ENCODE measurements around the gene SERHL2.
A peak's percentile ranks its signal among the peaks of the same experiment; 100 is the strongest.
"Not testable (repeated sequence)": the region's sequence is repeated elsewhere in the genome, so short reads cannot be mapped to it uniquely, and the experiment has no call there.

The SERHL2 gene

DNA sequence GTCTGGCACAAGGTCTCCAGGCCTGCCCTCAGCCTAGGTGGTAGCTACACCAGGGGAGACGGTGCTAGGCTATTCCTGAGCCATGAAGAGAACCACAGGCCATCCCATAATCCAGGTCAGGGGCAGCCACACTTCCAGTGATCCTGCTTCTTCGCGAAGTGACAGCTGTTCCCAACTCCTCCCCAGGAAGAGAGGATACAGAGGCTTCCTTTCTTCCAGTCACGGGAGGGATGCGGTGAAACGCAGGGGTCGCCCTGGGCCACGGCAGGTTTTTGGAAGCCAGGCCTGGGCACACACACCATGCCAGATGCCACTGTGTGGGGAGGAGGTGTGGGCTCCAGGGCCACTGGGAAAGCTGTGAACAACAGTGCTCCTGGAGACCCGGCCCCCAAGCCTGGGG, 23.4 kb downstream of the SERHL2 start:
- not testable (repeated sequence) for DNase-seq

DNA sequence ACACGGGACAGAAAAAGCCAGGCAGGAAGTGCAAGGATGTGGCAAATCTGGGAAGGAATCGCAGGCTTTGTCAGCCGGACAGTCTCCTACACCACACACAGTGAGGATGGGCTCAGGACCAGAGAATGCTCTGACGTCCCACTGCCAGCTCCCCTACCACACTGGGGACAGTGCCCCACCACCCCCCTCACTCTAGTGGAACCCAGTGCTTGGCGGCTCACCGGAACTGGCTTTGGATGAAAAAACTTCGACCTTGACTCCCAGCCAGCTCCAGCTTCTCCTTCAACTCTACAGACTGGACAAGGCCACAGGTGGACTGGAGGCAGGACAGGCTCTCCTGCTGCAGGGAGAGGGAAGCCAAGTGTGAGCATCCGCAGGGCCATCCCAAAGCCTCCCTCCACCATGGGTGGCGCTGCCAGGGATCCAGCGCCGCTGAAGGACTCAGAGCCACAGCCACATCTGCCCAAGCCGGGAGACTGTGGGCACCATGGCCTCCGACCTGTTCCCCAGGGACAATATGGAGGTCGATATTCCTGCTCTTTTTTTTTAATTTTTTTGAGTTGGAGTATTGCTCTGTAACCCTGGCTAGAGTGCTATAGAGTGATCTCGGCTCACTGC, 24.0 kb downstream of the SERHL2 start:
- no peak for DNase-seq

DNA sequence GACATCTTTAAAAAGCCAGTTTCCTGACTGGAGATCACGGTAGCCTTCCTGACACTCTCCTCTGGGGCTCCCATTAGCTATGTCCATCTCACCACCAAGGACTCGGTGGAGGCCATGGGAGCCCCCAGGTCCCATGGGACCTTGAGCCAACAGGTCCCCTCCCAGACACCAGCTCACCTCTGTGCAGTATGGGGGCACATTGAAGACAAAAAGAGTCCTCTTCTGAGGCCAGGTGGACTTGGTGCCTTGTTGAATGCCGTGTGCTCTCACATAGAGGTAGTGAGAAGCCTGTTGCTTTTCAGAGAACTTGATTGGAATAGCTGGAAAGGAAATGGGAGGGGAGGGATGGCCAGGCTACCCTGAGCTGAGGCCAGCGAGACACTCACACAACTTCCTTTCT, 26.3 kb downstream of the SERHL2 start:
- DNase-seq = not testable (repeated sequence)

DNA sequence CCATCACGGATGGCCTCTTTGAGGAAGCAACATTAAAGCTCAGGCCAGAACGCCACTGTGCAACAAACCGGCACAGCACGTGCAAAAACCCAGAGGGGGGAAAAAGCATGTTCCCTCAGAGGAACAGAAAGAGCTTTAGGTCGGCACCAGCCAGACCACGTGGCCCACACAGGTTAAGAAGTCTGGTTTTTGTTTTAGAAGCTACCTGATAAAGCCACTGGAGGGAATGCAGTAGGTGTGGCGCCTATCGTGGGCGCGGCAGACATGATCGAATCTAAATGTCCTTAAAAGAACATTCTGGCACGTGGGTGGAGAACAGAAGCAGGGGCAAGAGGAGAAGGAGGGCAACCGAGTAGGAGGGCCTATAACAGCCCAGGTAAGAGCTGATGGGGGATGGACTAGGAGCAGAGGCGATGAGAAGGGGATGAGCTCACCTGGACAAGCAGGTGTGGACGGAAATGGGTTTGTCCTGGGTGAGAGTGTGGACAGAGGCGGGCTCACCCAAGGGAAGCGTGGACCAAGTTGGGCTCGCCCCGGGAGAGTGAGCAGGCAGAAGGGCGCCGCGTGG, 27.5 kb downstream of the SERHL2 start:
- not testable (repeated sequence) for DNase-seq

DNA sequence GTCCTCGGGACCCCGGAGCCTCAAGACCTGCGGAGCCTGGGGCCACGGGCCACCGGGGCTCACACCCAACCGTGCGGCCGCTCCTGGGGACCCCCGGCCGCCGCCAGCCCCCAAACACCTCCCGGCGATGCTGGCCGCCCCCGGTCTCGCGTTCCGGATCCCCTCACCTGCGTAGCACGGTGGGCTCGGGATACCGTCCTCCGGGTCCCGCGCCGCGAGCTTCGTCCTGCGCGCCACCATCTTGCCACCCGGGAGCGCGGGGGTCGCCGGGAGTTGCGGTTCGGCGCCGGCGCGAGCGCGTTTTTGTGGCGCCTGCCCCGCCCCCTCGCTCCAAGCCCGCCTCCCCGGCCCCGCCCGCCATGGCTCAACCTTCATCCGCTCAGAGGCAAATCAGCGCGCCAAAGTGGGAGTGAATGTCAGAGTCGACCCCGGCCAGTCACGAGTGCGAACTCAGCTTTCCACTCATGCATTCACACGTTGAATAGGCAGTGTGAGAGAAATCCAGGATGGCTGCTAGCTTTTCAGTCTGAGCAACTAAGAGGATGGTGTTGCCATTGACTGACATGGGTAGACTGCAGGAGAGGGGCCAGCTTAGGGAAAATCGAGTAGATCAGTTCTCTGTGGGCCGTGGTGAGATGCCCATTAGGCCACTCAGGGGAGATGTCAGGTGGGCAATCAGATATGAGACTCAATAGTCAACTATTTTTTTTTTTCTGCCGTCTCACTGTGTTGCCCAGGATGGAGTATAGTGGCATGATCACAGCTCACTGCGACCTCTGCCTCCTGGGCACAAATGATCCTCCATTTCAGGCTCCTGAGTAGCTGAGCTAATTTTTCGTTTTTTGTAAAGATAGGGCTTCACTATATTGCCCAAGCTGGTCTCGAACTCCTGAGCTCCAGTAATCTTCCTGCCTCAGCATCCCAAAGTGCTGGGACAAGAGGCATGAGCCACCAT, 28.3 kb downstream of the SERHL2 start:
- peak; percentile 88 for DNase-seq

DNA sequence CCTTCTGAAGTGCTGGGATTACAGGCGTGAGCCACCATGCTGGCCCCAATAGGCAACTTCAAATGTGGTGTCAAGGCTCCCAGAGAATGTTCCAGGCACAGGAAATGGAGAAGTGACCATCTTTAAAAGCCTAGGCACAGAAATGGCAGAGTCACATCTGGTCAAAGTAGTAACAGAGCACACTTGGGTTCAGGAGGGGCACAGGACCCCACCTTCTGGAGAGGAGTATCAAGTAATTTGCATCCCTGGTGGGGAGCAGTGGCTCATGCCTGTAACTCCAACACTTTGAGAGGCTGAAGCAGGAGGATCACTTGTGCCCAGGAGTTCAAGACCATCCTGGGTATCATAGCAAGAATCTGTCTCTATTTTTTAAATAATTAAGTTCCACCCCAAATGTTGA, 29.2 kb downstream of the SERHL2 start:
- no peak for DNase-seq

DNA sequence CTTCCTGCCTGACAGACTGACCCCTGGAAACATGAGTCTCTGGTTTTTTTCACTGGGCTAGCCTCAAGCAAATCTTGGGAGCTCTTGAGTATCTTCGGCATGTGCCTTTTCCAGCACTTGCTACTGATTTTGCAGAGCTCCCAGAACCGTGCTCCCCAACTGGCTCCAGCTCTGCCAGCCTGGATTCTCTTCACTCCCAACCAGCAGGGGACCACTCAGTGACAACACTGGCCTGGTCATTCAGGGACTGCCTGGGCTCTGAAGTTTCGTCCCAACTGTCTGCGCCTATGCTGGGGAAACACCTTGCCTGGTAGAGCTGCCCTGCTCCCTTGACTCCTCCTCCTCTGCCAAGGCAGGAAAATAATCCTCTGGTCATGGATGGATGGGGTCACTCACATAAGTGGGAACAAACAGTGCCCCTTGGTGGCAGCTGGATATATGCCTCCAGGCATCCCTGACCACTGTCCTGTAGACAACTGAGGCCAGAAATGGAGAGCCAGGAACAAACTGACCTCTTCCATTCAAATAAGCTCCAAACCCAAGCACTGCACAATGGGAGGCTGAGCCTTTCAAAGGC, 30.7 kb downstream of the SERHL2 start:
- no peak for DNase-seq

DNA sequence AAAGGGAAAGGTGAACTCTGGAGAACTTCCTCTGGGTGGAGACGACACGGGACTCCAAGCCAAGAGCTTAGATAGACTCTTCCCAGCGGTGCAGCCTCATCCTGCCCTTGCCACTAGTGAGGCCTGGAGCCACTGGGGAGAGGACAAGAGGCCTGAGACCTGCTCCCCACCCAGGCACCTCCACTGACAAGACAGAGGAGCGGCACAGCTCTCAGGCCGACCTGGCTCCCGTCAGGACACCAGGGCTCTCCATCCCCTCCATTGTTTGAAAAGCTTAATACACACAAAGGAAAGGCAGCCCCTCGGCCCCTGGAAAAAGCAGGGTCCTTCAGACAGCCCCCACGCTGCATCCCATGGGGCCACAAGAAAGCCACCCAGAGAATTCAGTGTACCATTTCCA, 31.3 kb downstream of the SERHL2 start:
- DNase-seq = no peak

DNA sequence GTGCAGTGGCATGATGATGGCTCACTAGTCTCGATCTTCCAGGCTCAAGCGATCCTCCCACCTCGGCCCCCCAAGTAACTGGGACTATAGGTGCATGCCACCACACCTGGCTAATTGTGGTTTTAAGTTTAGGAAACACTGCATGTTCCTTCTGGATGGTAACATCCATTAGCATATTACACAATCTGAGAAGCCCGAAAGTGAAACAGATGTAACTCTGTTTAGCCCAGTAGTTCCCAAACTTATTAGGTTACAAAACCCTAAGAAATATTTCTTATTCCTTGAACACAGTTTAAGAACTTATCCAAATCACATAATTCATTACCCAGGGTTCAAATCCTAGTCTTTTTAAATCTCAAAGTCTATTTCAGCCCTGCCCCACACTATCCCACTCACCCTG, 32.6 kb downstream of the SERHL2 start:
- no peak for DNase-seq

DNA sequence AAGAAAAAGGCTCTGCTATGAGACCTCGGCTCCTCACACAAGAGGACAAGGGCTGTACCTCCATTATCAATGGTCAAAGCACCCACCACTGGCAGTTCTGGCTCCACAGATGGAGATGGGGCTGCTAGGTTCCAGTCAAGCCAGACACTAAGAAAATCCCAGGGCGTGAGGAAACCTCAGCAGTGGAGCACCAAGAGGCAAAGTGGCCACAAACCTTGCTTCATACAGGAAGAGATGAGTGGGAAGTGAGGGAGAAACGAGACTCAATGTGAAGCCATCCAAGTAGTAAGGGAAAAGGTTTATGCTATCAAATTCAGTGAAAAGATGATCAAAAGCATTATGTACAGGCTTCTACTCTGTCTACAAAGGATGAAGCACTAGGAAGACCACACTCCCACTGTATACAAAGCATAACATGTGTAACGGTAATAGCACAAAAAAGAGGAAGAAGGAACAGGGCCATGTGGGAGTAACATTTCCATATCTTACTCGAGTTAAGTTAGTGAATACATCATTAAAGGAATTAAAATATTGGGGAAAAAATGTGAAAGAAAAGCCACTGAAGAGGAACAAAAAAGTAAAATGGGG, 33.9 kb downstream of the SERHL2 start:
- DNase-seq = no peak

DNA sequence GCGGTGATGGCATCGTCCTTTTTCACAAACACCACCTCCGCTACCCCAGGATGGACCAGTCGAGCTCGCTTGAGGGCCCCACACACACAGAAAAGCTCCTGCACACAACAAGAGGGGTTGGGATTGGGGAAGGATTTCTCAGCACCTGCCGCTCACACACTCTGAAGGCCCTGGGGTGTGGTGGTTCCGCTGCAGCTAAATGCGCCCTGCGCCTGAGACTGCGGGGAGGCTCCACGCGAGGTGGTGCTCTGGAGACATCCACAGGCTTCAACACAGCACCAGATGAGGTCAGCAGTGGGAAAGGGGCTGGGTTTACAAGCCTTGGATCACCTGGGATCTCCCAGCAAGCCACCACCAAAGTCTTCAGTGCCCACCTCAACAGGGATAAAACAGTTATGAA, 38.2 kb downstream of the SERHL2 start:
- no peak for DNase-seq

DNA sequence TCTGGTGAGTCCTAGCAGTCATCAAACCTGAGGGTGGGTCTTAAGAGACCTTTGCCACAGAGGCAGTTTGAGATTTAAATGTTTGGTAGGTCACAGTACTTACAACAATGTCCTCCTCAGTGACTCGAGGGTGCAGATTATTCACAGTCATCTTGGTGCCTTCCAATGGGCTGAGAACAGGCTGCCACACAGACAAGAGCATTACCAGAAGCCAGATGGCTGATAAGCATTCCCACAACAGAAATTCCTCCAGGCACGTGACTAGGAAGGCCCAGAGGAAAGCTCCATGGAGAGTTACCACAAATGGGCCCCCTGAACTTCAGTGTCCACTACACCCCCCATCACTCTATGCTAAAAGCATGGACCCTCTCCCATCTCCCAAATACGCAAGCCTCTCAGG, 41.7 kb downstream of the SERHL2 start:
- no peak for DNase-seq

DNA sequence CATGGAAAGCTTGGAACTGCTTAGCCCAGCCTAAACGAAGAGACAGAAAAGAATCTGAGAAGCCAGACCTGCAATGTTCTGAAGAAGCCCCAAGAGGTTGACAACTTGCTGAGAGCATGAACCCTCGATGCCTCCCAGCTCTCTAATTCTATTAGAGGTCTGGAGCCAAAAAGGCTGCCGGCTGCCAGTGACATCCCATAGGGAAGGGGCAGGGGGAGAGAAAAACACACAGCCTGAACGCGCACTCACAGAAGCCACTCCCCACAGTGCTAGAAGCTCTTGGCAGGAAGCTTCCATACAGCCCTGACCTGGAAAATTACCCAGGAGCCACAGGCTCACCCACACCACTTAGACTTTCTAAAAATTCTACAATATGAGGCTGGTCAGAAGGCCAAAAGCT, 42.6 kb downstream of the SERHL2 start:
- DNase-seq = no peak

DNA sequence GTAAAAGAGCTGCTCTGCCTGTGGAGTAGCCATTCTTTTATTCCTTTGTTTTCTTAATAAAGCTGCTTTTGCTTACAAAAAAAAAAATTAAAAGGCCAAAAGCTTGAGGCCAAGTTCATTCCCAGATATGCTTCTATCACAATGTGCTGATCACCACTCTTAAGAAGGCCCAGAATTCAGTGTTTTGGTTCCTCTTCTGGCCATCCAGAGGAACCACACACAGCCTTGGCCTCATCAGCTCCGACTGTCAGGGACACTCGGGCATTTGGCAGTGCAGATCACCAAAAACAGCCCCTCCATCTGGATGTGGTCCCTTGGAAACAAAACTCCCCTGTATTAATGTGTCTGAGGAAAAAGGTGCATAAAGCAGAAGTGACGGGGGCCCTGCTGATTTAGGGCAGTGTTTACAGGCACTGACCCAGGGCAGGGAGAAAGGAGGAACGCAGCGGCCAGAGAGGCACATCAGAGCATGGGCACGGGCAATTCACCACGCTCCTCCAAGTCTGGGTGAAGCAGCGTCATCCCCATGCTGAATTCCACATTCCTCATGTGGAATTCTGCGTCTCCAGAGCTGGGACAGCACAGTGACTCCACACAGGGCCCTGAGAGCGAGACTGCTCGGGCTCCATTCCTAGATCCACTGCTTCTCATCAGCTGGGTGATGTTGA, 43.2 kb downstream of the SERHL2 start:
- no peak for DNase-seq

DNA sequence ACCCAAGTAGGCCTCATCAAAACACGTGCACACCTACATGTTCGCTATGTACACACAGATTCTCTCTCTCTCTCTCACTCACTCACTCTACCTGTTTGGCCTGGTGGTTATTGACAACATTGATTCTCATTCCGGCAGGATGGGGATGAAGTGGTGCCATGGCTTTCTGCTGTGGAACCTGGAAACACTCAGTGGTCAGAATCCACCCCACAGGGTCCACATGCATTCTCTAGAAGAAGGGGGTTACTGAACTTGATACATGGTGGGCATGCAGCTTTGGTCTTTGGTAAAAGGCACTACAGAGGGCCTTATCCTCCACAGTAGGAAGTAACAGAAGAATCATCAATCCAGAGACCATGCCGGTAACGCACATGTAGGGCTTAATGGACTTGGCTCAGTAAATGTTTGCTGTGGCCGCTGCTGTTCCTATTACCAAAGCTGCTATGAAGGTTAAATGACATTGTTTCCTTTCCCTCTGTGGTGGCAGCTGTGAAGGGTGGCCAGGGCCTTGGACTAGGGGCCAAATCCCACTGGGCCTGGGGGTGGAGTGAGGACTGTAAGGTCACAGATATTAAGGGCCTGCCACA, 48.2 kb downstream of the SERHL2 start:
- no peak for DNase-seq

DNA sequence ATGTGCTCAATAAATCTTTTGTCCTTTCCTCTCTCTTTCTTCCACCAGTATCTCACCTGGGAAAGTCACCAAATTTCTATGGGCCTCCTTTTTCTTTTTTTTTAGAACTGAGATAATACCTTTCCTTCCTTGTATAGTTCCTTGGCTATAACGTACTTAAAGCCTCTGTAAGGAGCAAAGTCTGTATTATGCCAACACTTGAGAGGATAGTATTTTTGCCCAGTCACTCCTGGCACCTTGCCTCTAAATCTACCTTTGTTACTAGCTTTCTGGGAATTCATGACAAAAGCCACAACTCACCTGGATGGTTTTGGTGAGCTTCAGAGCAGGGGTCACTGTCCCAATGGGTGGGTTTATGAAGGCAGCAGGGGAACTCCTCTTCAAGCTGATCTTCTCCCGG, 48.7 kb downstream of the SERHL2 start:
- no peak for DNase-seq

DNA sequence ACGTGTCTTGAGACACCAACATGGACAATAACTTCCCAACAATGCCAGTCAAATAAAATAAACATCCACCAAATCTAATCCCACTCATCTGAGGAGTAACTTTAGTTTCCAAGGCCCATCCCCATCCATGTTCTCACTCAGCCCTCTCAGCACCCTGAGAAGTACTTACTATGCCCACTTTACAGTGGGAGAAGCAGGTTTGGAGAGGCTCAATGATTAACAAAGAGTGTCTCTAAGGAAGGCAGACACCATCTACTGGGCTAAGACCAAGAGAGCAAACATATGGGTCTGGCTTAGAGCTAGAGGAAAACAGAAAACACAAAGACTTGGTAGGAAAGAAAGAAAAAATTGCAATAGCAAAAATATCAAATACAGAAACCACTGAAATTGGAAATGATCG, 49.7 kb downstream of the SERHL2 start:
- DNase-seq = no peak

DNA sequence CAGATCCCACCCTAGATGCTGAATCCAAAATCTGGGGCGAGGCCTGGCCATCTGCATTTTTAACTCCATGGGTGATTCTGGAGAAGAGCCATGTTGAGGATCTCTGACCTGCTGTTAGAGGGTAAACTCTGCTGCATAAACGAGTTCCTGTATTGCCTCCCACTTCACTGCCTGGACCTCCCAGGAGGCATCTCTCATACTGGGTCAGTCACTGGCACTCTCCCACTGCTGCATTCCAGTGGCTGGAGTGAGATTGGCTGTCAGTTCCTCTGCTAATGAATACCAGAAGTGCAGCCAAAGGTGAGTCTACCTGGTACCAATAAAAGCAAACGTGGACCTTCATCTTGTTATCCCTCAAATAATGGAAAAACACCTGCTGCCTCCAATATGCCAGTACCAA, 50.6 kb downstream of the SERHL2 start:
- DNase-seq = no peak

DNA sequence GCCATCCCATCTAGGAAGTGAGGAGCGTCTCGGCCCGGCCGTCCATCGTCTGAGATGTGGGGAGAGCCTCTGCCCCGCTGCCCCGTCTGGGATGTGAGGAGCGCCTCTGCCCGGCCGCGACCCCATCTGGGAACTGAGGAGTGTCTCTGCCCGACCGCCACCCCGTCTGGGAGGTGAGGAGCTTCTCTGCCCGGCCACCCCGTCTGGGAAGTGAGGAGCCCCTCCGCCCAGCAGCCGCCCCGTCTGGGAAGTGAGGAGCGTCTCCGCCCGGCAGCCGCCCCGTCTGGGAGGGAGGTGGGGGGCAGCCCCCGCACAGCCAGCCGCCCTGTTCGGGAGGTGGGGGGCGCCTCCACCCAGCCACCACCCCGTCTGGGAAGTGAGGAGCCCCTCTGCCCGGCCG, 53.9 kb downstream of the SERHL2 start:
- not testable (repeated sequence) for DNase-seq

DNA sequence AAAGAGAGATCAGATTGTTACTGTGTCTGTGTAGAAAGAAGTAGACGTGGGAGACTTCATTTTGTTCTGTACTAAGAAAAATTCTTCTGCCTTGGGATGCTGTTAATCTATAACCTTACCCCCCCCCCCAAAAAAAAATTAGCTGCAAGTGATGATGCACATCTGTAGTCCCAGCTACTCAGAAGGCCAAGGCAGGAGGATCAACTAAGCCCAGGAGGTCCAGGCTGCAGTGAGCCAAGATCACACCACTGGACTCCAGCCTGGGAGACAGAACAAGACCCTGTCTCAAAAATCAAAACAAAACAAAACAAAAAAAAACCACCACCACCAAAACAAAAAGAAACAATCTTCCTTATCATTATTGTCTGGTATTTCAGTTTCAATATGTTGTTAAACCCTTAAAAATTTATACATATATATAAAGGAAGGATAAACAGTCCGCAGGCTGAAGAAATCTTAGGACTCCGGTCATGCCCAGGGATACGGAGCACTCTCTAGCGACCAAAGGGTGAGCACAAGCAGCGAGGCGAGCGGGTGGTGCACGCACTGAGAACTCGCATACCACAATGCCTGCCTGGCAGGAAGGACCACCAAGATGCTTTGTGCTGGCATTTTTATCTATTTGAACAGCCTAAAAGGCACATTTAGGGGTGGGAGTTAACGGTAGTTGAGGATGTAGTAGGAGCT, 54.5 kb downstream of the SERHL2 start:
- no peak for DNase-seq

DNA sequence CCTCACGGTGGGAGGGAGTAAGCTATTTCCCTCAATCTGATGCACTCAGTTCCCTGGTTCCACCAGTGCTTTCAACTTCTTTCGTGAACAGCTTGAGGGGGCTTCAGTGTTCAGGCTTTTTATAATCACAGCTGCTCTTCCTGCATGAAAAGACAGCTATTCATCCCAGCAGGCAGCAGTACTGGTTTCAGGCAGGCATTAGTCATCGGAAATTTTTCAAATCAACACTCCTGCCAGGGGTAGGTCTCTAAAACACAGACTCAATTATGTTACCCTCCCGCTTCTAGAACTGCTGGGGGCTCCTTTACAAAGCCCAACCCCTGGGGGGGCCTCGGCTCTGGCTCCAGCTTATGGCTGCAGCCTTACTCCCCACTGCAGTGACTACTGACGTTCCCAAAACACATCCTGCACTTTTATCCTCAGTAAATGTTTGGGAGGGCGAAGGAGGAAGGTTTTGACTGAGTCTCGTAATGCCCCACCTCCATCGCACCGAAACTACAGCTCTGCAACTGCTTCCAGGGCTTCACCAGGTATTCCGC, 55.1 kb downstream of the SERHL2 start:
- DNase-seq = no peak
